Measurements from ENCODE around the gene DIDO1.
"Not testable (repeated sequence)": the region's sequence is repeated elsewhere in the genome, so short reads cannot be mapped to it uniquely, and the experiment has no call there.

Gene DIDO1

DNA sequence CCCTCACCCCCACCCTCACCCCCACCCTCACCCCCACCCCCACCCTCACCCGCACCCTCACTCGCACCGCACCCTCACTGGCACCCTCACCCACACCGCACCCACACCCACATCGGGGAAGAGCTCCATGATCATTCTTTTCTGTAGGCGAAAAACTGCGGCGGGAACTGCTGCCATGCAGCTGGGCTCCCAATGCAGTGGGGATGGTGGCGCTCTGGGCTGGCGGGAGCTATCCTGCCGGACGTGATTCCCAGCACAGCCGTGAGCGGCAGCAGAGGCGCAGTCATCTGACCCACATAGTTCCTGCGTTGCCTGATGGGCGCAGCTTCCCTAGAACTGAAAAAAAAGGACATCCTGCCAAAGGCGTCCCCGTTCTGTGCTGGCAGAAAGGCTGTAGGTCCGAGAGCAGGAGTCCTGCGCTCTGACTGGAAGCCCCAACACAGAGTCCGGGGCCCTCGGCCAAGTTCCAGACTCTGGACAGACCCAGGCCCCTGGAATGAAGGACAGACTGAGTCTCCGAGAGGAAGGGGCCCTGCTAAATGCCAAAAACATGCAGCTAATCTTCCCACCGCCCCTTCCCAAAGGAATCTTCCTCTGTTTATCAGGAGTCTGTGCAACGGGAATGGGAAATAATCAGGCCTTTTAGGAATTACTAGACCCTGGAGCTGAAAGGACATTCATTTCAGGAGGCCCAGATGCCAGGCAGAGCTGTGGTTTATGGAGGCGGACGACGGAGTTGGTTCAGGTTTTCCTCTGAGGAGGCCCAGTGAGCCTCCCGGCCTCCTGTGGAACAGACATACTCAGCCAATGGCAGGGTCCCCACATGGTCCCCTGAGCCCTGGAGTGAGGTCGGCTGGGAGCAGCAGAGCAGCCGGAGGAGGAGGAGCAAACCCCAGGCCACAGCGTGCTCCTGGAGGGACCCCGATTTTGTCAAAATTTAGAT lies 50.6 kb downstream of the DIDO1 start:
- Histone ChIP-seq H3K36me3 (peaks cover 17% of the 10 kb centered on the region), H3K27me3 (no peaks in the 10 kb centered on the region), H3K27ac (peak overlapping the region; percentile 86), H4K20me1 (peaks cover 9% of the 10 kb centered on the region; the same call in 1 of the 2 replicates), H3K4me3 (0 out of 2 replicates have a peak overlapping the region, but pooled peaks have one; percentile 51), H3K4me2 (peak overlapping the region; percentile 87), H3K9me3 (peaks cover 1% of the 10 kb centered on the region; the same call in 1 of the 2 replicates), H3K9ac (peak overlapping the region; percentile 75), H3K4me1 (peaks cover 83% of the 10 kb centered on the region)
- no peak for TF ChIP-seq Cebpa-rat (IDR thresholded peaks at IDR 0.05)

GRCh38 chr20:62874964-62875344 lies 51.4 kb downstream of the DIDO1 start:
- Histone ChIP-seq H3K27me3 (no peaks in the 10 kb centered on the region), H3K4me3 (0 out of 2 replicates have a peak overlapping the region, but pooled peaks have one; percentile 34), H3K27ac (peak overlapping the region; percentile 95), H3K4me1 (peaks cover 77% of the 10 kb centered on the region), H3K9me3 (peaks cover 9% of the 10 kb centered on the region; the same call in 1 of the 2 replicates), H4K20me1 (peaks cover 9% of the 10 kb centered on the region; the same call in 1 of the 2 replicates), H3K4me2 (peak overlapping the region; percentile 92), H3K9ac (peak overlapping the region; percentile 78; the same call in 1 of the 2 replicates), H3K36me3 (peaks cover 10% of the 10 kb centered on the region)
- TF ChIP-seq Cebpa-rat (IDR thresholded peaks at IDR 0.05) = no peak

DNA sequence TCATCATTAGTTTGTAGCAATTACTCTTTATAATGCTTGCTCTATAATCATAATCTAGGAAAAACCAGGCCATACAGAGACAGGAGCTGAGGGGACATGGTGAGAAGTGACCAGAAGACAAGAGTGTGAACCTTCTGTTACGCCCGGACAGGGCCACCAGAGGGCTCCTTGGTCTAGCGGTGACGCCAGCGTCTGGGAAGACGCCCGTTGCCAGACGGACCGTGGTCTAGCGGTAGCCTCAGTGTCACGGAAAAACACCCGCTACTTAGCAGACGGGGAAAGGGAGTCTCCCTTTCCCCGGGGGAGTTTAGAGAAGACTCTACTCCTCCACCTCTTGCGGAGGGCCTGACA lies 52.6 kb downstream of the DIDO1 start:
- not testable (repeated sequence) for H3K36me3 ChIP-seq, H3K9me3 ChIP-seq, H3K27me3 ChIP-seq, H4K20me1 ChIP-seq
- H3K4me3 ChIP-seq = peak overlapping the region; percentile 25; the same call in 1 of the 2 replicates
- peak overlapping the region; percentile 78 for H3K9ac ChIP-seq
- H3K27ac ChIP-seq = peak overlapping the region; percentile 95
- peak overlapping the region; percentile 92 for H3K4me2 ChIP-seq
- H3K4me1 ChIP-seq = peaks cover 64% of the 10 kb centered on the region

DNA sequence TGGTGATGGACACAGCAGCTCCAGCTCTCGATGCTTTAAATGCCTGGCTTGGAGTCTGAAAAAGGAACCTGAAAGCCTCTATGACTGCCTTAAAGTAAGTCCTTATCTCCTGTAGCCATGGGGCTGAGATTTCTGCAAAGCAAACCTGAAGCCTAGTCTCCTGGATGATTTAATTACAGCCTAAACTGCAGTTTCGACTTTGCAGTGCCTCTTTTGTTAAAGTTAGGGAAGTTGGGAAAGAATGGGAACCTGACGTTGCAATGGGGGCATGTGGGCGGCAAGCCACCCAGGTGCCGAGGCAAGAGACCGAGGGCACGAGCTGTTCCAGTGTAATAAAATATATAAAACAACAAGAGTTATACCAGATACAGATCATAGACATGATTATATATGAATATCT lies 53.0 kb downstream of the DIDO1 start:
- peak overlapping the region; percentile 25; the same call in 1 of the 2 replicates for H3K4me3 ChIP-seq
- no peak for TF ChIP-seq Cebpa-rat (IDR thresholded peaks at IDR 0.05)
- peak overlapping the region; percentile 95 for H3K27ac ChIP-seq

GRCh38 chr20:62872862-62873261 lies 53.4 kb downstream of the DIDO1 start:
- Histone ChIP-seq H3K4me3 (0 out of 2 replicates have a peak overlapping the region, but pooled peaks have one; percentile 25), H4K20me1 (no peaks in the 10 kb centered on the region), H3K36me3 (no peaks in the 10 kb centered on the region), H3K9me3 (peaks cover 9% of the 10 kb centered on the region), H3K27ac (peak overlapping the region; percentile 95), H3K4me2 (peak overlapping the region; percentile 92), H3K4me1 (peaks cover 56% of the 10 kb centered on the region), H3K27me3 (no peaks in the 10 kb centered on the region), H3K9ac (peak overlapping the region; percentile 78)
- no peak for TF ChIP-seq Cebpa-rat (IDR thresholded peaks at IDR 0.05)

More for the DNA sequence above, 53.0 kb downstream of the DIDO1 start:
- Histone ChIP-seq H3K27me3 (no peaks in the 10 kb centered on the region), H4K20me1 (no peaks in the 10 kb centered on the region), H3K4me2 (peak overlapping the region; percentile 92), H3K4me1 (peaks cover 60% of the 10 kb centered on the region), H3K36me3 (no peaks in the 10 kb centered on the region), H3K9ac (peak overlapping the region; percentile 78), H3K9me3 (peaks cover 9% of the 10 kb centered on the region)

DNA sequence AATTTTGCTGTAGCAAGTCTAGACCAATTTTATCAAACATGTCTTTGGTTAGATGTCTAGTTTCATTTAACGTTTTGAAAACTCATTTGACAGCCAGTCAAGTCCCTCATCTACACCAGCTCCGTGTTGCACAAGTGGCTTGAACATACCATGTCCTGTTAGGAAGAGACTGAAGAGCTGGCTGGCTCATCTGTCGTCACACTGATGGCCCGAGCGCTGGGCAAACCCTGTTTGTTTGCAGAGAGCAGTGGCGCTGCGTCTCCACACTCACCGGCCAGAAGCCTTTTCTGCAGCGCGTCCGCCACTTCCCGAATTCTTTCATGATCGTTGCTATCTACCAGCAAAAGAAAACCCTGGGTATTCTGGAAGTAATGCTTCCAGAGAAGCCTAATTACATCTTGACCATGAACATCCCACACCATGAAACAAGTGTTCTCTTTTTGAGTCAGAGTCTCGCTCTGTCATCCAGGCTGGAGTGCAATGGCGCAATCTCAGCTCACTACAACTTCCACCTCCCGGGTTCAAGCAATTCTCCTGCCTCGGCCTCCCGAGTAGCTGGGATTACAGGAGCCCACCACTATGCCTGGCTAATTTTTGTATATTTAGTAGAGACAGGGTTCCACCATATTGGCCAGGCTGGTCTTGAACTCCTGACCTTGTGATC lies 54.0 kb downstream of the DIDO1 start:
- H3K36me3 ChIP-seq = no peaks in the 10 kb centered on the region
- no peak; the same call in 1 of the 2 replicates for TF ChIP-seq Cebpa-rat (IDR thresholded peaks at IDR 0.05)
- no peaks in the 10 kb centered on the region for H4K20me1 ChIP-seq
- H3K9ac ChIP-seq = no peak overlapping the region
- H3K4me1 ChIP-seq = peaks cover 50% of the 10 kb centered on the region
- H3K4me3 ChIP-seq = no peak overlapping the region
- H3K27me3 ChIP-seq = no peaks in the 10 kb centered on the region
- H3K9me3 ChIP-seq = peaks cover 9% of the 10 kb centered on the region
- H3K27ac ChIP-seq = peak overlapping the region; percentile 95
- H3K4me2 ChIP-seq = peak overlapping the region; percentile 92

DNA sequence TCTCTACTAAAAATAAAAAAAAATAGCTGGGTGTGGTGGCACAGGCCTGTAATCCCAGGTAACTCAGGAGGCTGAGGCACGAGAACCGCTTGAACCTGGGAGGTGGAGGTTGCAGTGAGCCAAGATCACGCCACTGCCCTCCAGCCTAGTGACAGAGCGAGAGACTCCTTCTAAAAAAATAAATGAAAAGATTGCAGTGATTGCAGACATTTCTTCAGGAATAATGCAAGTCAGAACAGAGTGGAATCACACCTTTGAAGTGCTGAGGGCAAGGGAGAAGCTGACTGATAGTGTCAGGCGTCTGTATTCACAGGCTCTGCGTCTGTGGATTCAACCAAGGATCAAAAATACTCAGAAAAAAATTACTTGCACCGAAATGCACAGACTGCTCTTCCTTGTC lies 62.1 kb downstream of the DIDO1 start:
- TF ChIP-seq Cebpa-rat (IDR thresholded peaks at IDR 0.05) = no peak
- Histone ChIP-seq H3K4me1 (peaks cover 30% of the 10 kb centered on the region), H3K9ac (no peak overlapping the region), H3K27ac (no peak overlapping the region), H3K36me3 (no peaks in the 10 kb centered on the region), H4K20me1 (peaks cover 20% of the 10 kb centered on the region), H3K9me3 (no peaks in the 10 kb centered on the region), H3K4me3 (no peak overlapping the region), H3K4me2 (no peak overlapping the region), H3K27me3 (peaks cover 17% of the 10 kb centered on the region)

DNA sequence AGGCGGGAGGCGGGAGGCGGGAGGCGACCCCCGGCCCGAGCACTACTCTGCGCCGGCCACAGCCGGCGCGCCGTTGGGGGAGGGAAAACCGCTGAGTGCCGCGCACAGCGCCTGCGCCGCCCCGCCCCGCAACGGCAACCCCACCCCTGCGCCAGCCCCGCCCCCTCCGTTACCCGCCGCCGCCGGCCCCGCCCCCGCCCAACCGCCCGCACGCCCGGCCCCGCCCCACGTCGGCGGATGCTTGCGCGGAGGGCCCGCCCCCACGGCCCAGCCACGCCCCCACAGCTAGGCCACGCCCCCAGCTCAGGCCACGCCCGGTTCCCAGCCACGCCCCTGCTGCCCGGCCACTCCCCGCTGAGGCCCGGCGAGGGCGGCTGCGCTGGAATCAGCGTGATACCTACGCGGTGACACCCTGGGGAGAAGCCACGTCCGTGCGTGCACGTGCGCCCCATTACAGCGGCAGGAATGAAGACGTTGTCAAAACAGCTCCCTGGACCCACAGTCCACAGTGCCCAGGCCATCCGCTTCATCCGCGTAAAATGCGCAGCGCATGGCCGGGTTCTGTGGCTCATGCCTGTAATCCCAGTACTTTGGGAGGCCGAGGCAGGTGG lies 64.5 kb downstream of the DIDO1 start, which contains the start of gene TCFL5:
TCFL5 (minus strand) TSS at position 97 of the 611 bp plus-strand sequence. CDS start 152 bp downstream, outside the sequence.
- Histone ChIP-seq H3K36me3 (peaks cover 13% of the 10 kb centered on the region), H3K4me2 (peak within 1 kb of the TSS; percentile 99), H3K27ac (peak within 1 kb of the TSS; percentile 95), H3K4me3 (peak within 1 kb of the TSS; percentile 91), H4K20me1 (peaks cover 43% of the 10 kb centered on the region), H3K27me3 (peaks cover 17% of the 10 kb centered on the region), H3K4me1 (peaks cover 54% of the 10 kb centered on the region), H3K9ac (peak within 1 kb of the TSS; percentile 94), H3K9me3 (no peaks in the 10 kb centered on the region)
- no peak for TF ChIP-seq Cebpa-rat (IDR thresholded peaks at IDR 0.05)

DNA sequence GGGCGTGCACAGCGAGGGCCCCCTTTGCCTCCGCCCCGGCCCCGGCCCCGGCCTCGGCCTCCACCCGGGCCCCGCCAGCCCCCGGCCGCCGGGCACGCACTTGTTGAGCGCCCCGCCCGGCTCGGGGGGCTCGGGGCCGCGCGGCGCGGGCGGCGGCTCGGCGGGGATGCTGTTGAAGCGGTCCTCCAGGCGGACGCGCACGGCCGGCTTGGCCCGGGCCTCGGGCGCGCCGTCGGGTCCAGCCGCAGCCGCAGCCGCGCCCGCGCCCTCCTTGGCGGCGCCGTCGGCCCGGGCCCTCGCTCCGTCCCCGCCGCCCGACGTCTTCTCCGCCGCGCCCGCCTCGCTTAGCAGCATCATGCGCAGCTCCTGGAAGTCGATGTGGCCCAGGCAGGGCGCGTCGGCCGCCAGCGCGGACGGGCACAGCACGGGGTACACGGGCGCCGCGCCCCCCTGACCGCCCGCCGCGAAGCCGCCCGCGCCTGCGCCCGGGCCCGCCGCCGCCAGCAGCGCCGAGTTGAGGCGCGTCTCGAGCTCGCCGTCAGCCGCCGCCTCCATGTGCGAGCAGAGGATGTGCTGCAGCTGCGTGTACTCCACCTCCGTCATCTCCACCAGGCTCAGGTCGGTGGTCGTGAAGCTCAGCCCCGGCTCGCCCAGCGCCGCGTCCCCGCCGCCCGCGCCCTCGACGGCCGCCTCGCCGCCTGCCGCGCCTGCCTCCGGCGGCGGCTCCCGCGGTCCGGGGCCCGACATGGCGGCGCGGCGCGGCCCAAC lies 65.2 kb downstream of the DIDO1 start:
- Histone ChIP-seq H3K4me1 (peaks cover 58% of the 10 kb centered on the region), H3K27me3 (peaks cover 17% of the 10 kb centered on the region), H3K9me3 (no peaks in the 10 kb centered on the region), H3K36me3 (peaks cover 20% of the 10 kb centered on the region), H4K20me1 (peaks cover 48% of the 10 kb centered on the region), H3K9ac (peak overlapping the region; percentile 94), H3K27ac (peak overlapping the region; percentile 95), H3K4me3 (peak overlapping the region; percentile 91), H3K4me2 (peak overlapping the region; percentile 99)
- TF ChIP-seq Cebpa-rat (IDR thresholded peaks at IDR 0.05) = no peak
